OCI-LY1 (cell line): ENCODE results near the gene AGPAT3.

Source experiments
- H2AFZ ChIP-seq: fragments of 200-600 bp; sonication (generic), shearing (Covaris generic); 2 replicates; pipeline ENCODE4 v1.6.0; 2014; ENCODE audit warnings: antibody characterized with exemption, mild to moderate bottlenecking, low read length
- H3F3A ChIP-seq: fragments of 200-600 bp; sonication (generic), shearing (Covaris generic); 2 replicates; pipeline ENCODE4 v1.6.0; 2014; ENCODE audit warnings: mild to moderate bottlenecking, antibody characterized with exemption, low read length, moderate library complexity; ENCODE audit not compliant: insufficient read depth
- H3K27ac ChIP-seq: fragments of 200-600 bp; sonication (generic); 2 replicates; pipeline ENCODE4 v1.5.1; 2014; ENCODE audit warnings: low read length, mixed run types, mild to moderate bottlenecking, low read depth; ENCODE audit not compliant: poor library complexity, severe bottlenecking
- H3K27me3 ChIP-seq: fragments of 200-600 bp; sonication (generic); 2 replicates; pipeline ENCODE4 v1.6.0; 2014; ENCODE audit warnings: antibody characterized with exemption, mild to moderate bottlenecking, low read length, moderate library complexity; ENCODE audit not compliant: insufficient read depth
- H3K36me3 ChIP-seq: fragments of 200-600 bp; sonication (generic); 2 replicates; pipeline ENCODE4 v1.6.1; 2014; ENCODE audit warnings: mild to moderate bottlenecking, antibody characterized with exemption, low read length, moderate library complexity, mixed read lengths; ENCODE audit not compliant: insufficient read depth
- H3K4me1 ChIP-seq: fragments of 200-600 bp; sonication (generic); 2 replicates; pipeline ENCODE4 v1.5.1; 2014; ENCODE audit warnings: mild to moderate bottlenecking, low read length, moderate library complexity; ENCODE audit not compliant: insufficient read depth, severe bottlenecking
- H3K4me2 ChIP-seq: fragments of 200-600 bp; sonication (generic), shearing (Covaris generic); 2 replicates; pipeline ENCODE4 v1.6.1; 2014; ENCODE audit warnings: low read length
- H3K4me3 ChIP-seq: fragments of 200-600 bp; sonication (generic); 2 replicates; pipeline ENCODE4 v1.5.1; 2014; ENCODE audit warnings: low read length, low read depth, mild to moderate bottlenecking, mixed read lengths; ENCODE audit not compliant: poor library complexity, severe bottlenecking
- H3K79me2 ChIP-seq: fragments of 200-600 bp; shearing (Covaris generic); 2 replicates; pipeline ENCODE4 v1.6.1; 2016; ENCODE audit warnings: mixed run types, low read length, mixed read lengths; ENCODE audit not compliant: insufficient read depth
- H3K9ac ChIP-seq: fragments of 200-600 bp; sonication (generic), shearing (Covaris generic); 2 replicates; pipeline ENCODE4 v1.6.1; 2014; ENCODE audit warnings: mild to moderate bottlenecking, low read length, mixed read lengths
- H3K9me2 ChIP-seq: fragments of 200-600 bp; sonication (generic), shearing (Covaris generic); 2 replicates; pipeline ENCODE4 v1.6.1; 2014; ENCODE audit warnings: low read depth, mild to moderate bottlenecking, low read length, mixed read lengths
- H3K9me3 ChIP-seq: fragments of 200-600 bp; shearing (Covaris generic); 2 replicates; pipeline ENCODE4 v1.6.1; 2014; ENCODE audit warnings: low read length, mixed read lengths
- H4K20me1 ChIP-seq: fragments of 200-600 bp; sonication (generic), shearing (Covaris generic); 2 replicates; pipeline ENCODE4 v1.6.0; 2016; ENCODE audit warnings: mild to moderate bottlenecking, low read length; ENCODE audit not compliant: insufficient read depth
- EZH2 ChIP-seq: fragments of 200-600 bp; sonication (generic), shearing (Covaris generic); IDR thresholded peaks from 2 replicates; pipeline ENCODE4 v1.8.0; 2017; ENCODE audit warnings: borderline replicate concordance, mixed run types, mild to moderate bottlenecking, antibody characterized with exemption, low read length, moderate library complexity, mixed read lengths
- TF ChIP-seq, protein P1 (sequence below): fragments of 200-600 bp; sonication (generic), shearing (Covaris generic); IDR thresholded peaks from 2 replicates; pipeline ENCODE4 v1.5.1; 2017; ENCODE audit warnings: mild to moderate bottlenecking, antibody characterized with exemption, low read length, moderate library complexity, mixed read lengths

AGPAT3 gene

DNA sequence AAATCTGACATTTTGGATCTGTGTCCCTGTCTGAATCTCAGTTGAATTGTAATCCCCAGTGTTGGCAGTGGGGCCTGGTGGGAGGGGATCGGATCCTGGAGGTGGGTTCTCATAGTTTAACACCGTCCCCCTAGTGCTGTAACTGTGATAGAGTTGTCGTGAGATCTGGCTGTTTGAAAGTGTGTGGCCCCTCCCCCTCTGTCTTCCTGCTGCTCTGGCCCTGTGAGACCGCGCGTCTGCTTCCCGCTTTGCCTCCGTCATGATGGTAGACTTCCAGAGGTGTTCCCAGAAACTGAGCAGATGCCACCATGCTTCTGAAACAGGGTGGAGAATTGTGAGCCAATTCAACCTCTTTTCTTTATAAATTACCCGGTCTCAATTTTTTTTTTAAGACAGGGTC, 25.0 kb downstream of the AGPAT3 start:
- no peak for TF ChIP-seq EZH2
- TF ChIP-seq, protein P1, sequence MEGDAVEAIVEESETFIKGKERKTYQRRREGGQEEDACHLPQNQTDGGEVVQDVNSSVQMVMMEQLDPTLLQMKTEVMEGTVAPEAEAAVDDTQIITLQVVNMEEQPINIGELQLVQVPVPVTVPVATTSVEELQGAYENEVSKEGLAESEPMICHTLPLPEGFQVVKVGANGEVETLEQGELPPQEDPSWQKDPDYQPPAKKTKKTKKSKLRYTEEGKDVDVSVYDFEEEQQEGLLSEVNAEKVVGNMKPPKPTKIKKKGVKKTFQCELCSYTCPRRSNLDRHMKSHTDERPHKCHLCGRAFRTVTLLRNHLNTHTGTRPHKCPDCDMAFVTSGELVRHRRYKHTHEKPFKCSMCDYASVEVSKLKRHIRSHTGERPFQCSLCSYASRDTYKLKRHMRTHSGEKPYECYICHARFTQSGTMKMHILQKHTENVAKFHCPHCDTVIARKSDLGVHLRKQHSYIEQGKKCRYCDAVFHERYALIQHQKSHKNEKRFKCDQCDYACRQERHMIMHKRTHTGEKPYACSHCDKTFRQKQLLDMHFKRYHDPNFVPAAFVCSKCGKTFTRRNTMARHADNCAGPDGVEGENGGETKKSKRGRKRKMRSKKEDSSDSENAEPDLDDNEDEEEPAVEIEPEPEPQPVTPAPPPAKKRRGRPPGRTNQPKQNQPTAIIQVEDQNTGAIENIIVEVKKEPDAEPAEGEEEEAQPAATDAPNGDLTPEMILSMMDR = no peak
- Histone ChIP-seq H3K4me2 (no peak overlapping the region), H3K36me3 (peaks cover 14% of the 10 kb centered on the region; the same call in 1 of the 2 replicates), H3K27me3 (no peaks in the 10 kb centered on the region), H3K9me3 (no peaks in the 10 kb centered on the region), H4K20me1 (no peaks in the 10 kb centered on the region), H3K79me2 (0 out of 2 replicates have a peak, but pooled peaks cover 4% of the 10 kb centered on the region), H3K9ac (no peak overlapping the region), H2AFZ (no peak overlapping the region), H3K27ac (no peak overlapping the region), H3F3A (no peaks in the 10 kb centered on the region), H3K4me1 (peaks cover 22% of the 10 kb centered on the region), H3K9me2 (no peaks in the 10 kb centered on the region), H3K4me3 (no peak overlapping the region)

DNA sequence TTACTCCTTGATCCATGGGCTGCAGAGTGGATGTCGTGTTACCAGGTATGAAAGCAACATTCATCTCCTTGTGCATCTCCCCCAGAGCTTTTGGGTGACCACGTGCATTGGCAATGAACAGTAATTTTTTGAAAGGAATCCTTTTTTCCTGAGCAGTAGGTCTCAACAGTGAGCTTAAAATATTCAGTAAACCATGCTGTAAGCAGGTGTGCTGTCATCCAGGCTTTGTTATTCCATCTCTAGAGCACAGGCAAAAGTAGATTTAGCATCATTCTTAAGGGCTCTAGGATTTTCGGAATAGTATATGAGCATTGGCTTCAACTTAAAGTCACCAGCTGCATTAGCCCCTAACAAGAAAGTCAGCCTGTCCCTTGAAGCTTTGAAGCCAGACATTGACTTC, 27.3 kb downstream of the AGPAT3 start:
- no peaks in the 10 kb centered on the region for H3K27me3 ChIP-seq
- H2AFZ ChIP-seq = no peak overlapping the region
- no peak overlapping the region for H3K9ac ChIP-seq
- H3K4me3 ChIP-seq = no peak overlapping the region
- peaks cover 19% of the 10 kb centered on the region; the same call in 1 of the 2 replicates for H3K36me3 ChIP-seq
- no peak overlapping the region for H3K27ac ChIP-seq
- H3K79me2 ChIP-seq = 0 out of 2 replicates have a peak, but pooled peaks cover 7% of the 10 kb centered on the region
- H3K4me1 ChIP-seq = peaks cover 22% of the 10 kb centered on the region
- H3K4me2 ChIP-seq = no peak overlapping the region
- H3K9me3 ChIP-seq = no peaks in the 10 kb centered on the region
- no peaks in the 10 kb centered on the region for H3F3A ChIP-seq
- H3K9me2 ChIP-seq = no peaks in the 10 kb centered on the region
- no peaks in the 10 kb centered on the region for H4K20me1 ChIP-seq
- TF ChIP-seq, protein P1 = no peak
- TF ChIP-seq EZH2 = no peak

DNA sequence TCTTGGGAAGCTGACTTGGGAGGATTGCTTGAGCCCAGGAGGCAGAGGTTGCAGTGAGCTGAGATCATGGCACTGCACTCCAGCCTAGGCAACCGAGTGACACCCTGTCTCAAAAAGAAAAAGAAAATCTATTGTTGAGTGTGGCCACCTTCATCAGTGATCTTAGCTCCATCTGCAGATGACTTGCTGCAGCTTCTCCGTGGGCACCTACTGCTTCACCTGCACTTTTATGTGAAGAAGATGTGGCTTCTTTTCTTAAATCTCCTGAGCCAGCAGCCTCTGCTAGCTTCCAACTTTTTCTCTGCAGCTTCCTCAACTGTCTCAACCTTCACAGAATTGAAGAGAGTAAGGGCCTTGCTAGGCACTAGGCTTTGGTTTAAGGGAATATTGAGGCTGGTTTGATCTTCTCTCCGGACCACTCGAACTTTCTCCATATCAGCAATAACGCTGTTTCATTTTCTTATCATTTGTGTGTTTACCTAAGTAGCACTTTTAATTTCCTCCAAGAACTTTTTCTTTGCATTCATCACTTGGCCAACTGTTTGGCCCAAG, 28.0 kb downstream of the AGPAT3 start:
- H3K4me3 ChIP-seq = peak overlapping the region; percentile 24

More for the DNA sequence above, 28.0 kb downstream of the AGPAT3 start:
- Histone ChIP-seq H3K36me3 (peaks cover 19% of the 10 kb centered on the region; the same call in 1 of the 2 replicates), H3K9me3 (no peaks in the 10 kb centered on the region), H4K20me1 (no peaks in the 10 kb centered on the region), H3K4me1 (peaks cover 22% of the 10 kb centered on the region), H2AFZ (no peak overlapping the region), H3K9ac (peak overlapping the region; percentile 23; the same call in 1 of the 2 replicates), H3K27ac (peak overlapping the region; percentile 64), H3F3A (no peaks in the 10 kb centered on the region), H3K9me2 (no peaks in the 10 kb centered on the region), H3K79me2 (0 out of 2 replicates have a peak, but pooled peaks cover 7% of the 10 kb centered on the region), H3K4me2 (peak overlapping the region; percentile 42), H3K27me3 (no peaks in the 10 kb centered on the region)
- TF ChIP-seq, protein P1 = no peak
